Activated CD4-positive, CD25-positive, alpha-beta regulatory T cell treated with anti-CD3 and anti-CD28 coated beads, Interleukin-2, amount 50 U/mL, for 24 hours (primary cell): ENCODE measurements around the gene WWC1.

Experiments used
- ATAC-seq, 2 donors: fragments of 150-1000 bp; cut with Tn5 transposase; one replicate each; pipeline ENCODE4 v1.10.0; 2021; ENCODE audit warnings: mild to moderate bottlenecking in 1 of 2, moderate library complexity in 1 of 2

Gene WWC1

GRCh38 chr5:168291342-168291963 is at the start of gene WWC1:
WWC1 (plus strand) TSS chr5:168291645; CDS start chr5:168292153, 508 bp downstream.
- peak; percentile 71 to 79 for ATAC-seq

- no peak for ATAC-seq
These were observed 46.4 kb upstream of the WWC1 start for GRCh38 chr5:168244838-168245559.

GRCh38 chr5:168249923-168250322 is 41.5 kb upstream of the WWC1 start:
- ATAC-seq = no peak

- no peak for ATAC-seq
These were observed 40.2 kb upstream of the WWC1 start for GRCh38 chr5:168251259-168251658.

- no peak for ATAC-seq
These were observed 37.3 kb upstream of the WWC1 start for GRCh38 chr5:168254013-168254693.

GRCh38 chr5:168260353-168261226 is 30.9 kb upstream of the WWC1 start:
- ATAC-seq = no peak

GRCh38 chr5:168261227-168261571 is 30.2 kb upstream of the WWC1 start:
- no peak for ATAC-seq

GRCh38 chr5:168262042-168262743 is 29.3 kb upstream of the WWC1 start:
- ATAC-seq = no peak

GRCh38 chr5:168263121-168263520 is 28.3 kb upstream of the WWC1 start:
- ATAC-seq = no peak

GRCh38 chr5:168266016-168266415 is 25.4 kb upstream of the WWC1 start:
- ATAC-seq = no peak

- ATAC-seq = peak; percentile 51 to 73
These were observed 22.2 kb upstream of the WWC1 start for GRCh38 chr5:168268949-168269936.

GRCh38 chr5:168269937-168270330 is 21.5 kb upstream of the WWC1 start:
- ATAC-seq = no peak

GRCh38 chr5:168270476-168270875 is 21.0 kb upstream of the WWC1 start:
- ATAC-seq = no peak

GRCh38 chr5:168273056-168273980 is 18.1 kb upstream of the WWC1 start:
- no peak for ATAC-seq

GRCh38 chr5:168274406-168274805 is 17.0 kb upstream of the WWC1 start:
- no peak for ATAC-seq

- ATAC-seq = no peak
These were observed 15.5 kb upstream of the WWC1 start for GRCh38 chr5:168275940-168276339.

- no peak for ATAC-seq
These were observed 9.3 kb upstream of the WWC1 start for GRCh38 chr5:168282120-168282519.

GRCh38 chr5:168284809-168285208 is 6.6 kb upstream of the WWC1 start:
- ATAC-seq = no peak

GRCh38 chr5:168285696-168286095 is 5.7 kb upstream of the WWC1 start:
- ATAC-seq = no peak

- ATAC-seq = no peak
These were observed 5.1 kb upstream of the WWC1 start for GRCh38 chr5:168286386-168286785.
